GM12878 (cell line): ENCODE results near the gene SPATS2L. TPM values are rescaled to one million over a fixed set of nuclear protein-coding genes. Genes with fewer than 3 reads are reported as not detected.
A peak's percentile ranks its signal among the peaks of the same experiment; 100 is the strongest.

ENCODE experiments used
- ATAC-seq: fragments of 200-7000 bp; cut with Tn5 transposase; 3 replicates; pipeline ENCODE4 v1.9.1; 2020; ENCODE audit warnings: mild to moderate bottlenecking, moderate library complexity
- BruUV-seq: library from RNA; stranded (reverse); fragments of 400-500 nt; replicated peaks from 2 replicates; lab custom pipeline; 2021; lab: Mats Ljungman, UMichigan
- CTCF ChIA-PET: fragments of 300-600 bp; sonication (Branson Sonifier 250); formaldehyde crosslinking; extraction: SDS; loops from one replicate; lab custom pipeline; 2021; ENCODE audit warnings: inconsistent platforms; lab: Yijun Ruan, JAX
- POLR2A ChIA-PET: fragments of 350-600 bp; formaldehyde crosslinking; extraction: SDS; loops from one replicate; lab custom pipeline; 2021; ENCODE audit warnings: inconsistent platforms; lab: Charles Lee
- RAD21 ChIA-PET: fragments of 300-600 bp; sonication (Branson Sonifier 250); formaldehyde crosslinking; loops from one replicate; lab custom pipeline; 2023; ENCODE audit warnings: antibody characterized with exemption; ENCODE audit not compliant: unreplicated experiment; lab: Charles Lee
- SMC1A ChIA-PET: fragments of 300-600 bp; sonication (Branson Sonifier 250); formaldehyde crosslinking; loops from one replicate; lab custom pipeline; 2023; ENCODE audit not compliant: unreplicated experiment, uncharacterized antibody; lab: Charles Lee
- DNase-seq: peaks from one replicate; pipeline ENCODE4 v3.0.0-alpha.2; 2011; ENCODE audit warnings: low read depth, low spot score
- FAIRE-seq: peaks from 3 replicates; lab custom pipeline; 2011; peaks lifted over from hg19 to GRCh38; lab: Jason Lieb, UNC
- H2AFZ ChIP-seq: 2 replicates; pipeline ENCODE4 v1.6.0; 2011; ENCODE audit warnings: low read depth, low read length, control low read depth; ENCODE audit not compliant: control insufficient read depth
- H3K27ac ChIP-seq: 2 replicates; pipeline ENCODE4 v1.5.1; 2011; ENCODE audit warnings: control low read depth; ENCODE audit not compliant: control insufficient read depth, insufficient read depth
- H3K27me3 ChIP-seq, 2 experiments: replicated peaks in 1 of 2; 2 replicates each; pipeline versions ENCODE4 v1.6.0 to v1.6.1; 2011; ENCODE audit warnings: low read length in 1 of 2; ENCODE audit not compliant: control insufficient read depth in 2 of 2, insufficient read depth in 2 of 2
- H3K36me3 ChIP-seq, 2 experiments: 2 replicates each; pipeline ENCODE4 v1.5.1; 2011; ENCODE audit warnings: low read length in 1 of 2; ENCODE audit not compliant: control insufficient read depth in 2 of 2, insufficient read depth in 2 of 2
- H3K4me1 ChIP-seq: 2 replicates; pipeline ENCODE4 v1.6.1; 2011; ENCODE audit warnings: mild to moderate bottlenecking, low read length, moderate library complexity, mixed read lengths; ENCODE audit not compliant: control insufficient read depth, insufficient read depth
- H3K4me2 ChIP-seq: 2 replicates; pipeline ENCODE4 v1.6.0; 2011; ENCODE audit warnings: control low read depth; ENCODE audit not compliant: control insufficient read depth, insufficient read depth
- H3K4me3 ChIP-seq: fragments of 200-600 bp; sonication (generic); 2 replicates; pipeline ENCODE4 v1.5.1; 2016
- H3K79me2 ChIP-seq: 2 replicates; pipeline ENCODE4 v1.6.0; 2011; ENCODE audit warnings: low read length; ENCODE audit not compliant: control insufficient read depth, insufficient read depth
- H3K9ac ChIP-seq: 2 replicates; pipeline ENCODE4 v1.8.0; 2011; ENCODE audit warnings: low read length, control low read depth, mixed read lengths; ENCODE audit not compliant: control insufficient read depth, insufficient read depth
- H3K9me3 ChIP-seq: replicated peaks from 3 replicates; pipeline ENCODE4 v1.5.1; 2011; ENCODE audit warnings: mild to moderate bottlenecking, low read length; ENCODE audit not compliant: control insufficient read depth, insufficient read depth
- H4K20me1 ChIP-seq: 2 replicates; pipeline ENCODE4 v1.6.0; 2011; ENCODE audit not compliant: control insufficient read depth, insufficient read depth
- HDAC2 ChIP-seq: fragments of 200-600 bp; sonication (generic); IDR thresholded peaks from 2 replicates; pipeline ENCODE4 v1.6.1; 2017
- IKZF1 ChIP-seq: fragments of 450-650 bp; conservative IDR thresholded peaks from 2 replicates; pipeline ENCODE4 v1.6.1; 2017; ENCODE audit warnings: antibody characterized with exemption, mild to moderate bottlenecking
- IRF4 ChIP-seq: IDR thresholded peaks from 2 replicates; pipeline ENCODE4 v1.6.1; 2011; ENCODE audit warnings: low read depth, low read length
- MEF2A ChIP-seq: IDR thresholded peaks from 2 replicates; pipeline ENCODE4 v1.6.1; 2011; ENCODE audit warnings: low read depth, mild to moderate bottlenecking, low read length, moderate library complexity; ENCODE audit not compliant: insufficient read depth
- NFYA ChIP-seq: IDR thresholded peaks from 2 replicates; pipeline ENCODE4 v1.6.1; 2011; ENCODE audit warnings: low read depth, mild to moderate bottlenecking, low read length, improper control_type of control experiment, borderline replicate concordance
- RAD21 ChIP-seq: IDR thresholded peaks from 2 replicates; pipeline ENCODE4 v1.6.1; 2011; ENCODE audit warnings: mild to moderate bottlenecking, low read depth, low read length, moderate library complexity; ENCODE audit not compliant: insufficient read depth
- RUNX3 ChIP-seq: IDR thresholded peaks from 2 replicates; pipeline ENCODE4 v1.6.1; 2012; ENCODE audit warnings: low read length, inconsistent platforms
- SPI1 ChIP-seq: IDR thresholded peaks from 2 replicates; pipeline ENCODE4 v1.6.1; 2011; ENCODE audit warnings: low read depth, mild to moderate bottlenecking, low read length, moderate library complexity, borderline replicate concordance; ENCODE audit not compliant: insufficient read depth
- TBL1XR1 ChIP-seq: IDR thresholded peaks from 2 replicates; pipeline ENCODE4 v1.6.1; 2012; ENCODE audit warnings: low read depth, low read length, improper control_type of control experiment
- ZBTB33 ChIP-seq: fragments of 450-650 bp; IDR thresholded peaks from 2 replicates; pipeline ENCODE4 v1.6.1; 2017; ENCODE audit warnings: mild to moderate bottlenecking
- ZBTB4 ChIP-seq: fragments of 450-650 bp; formaldehyde crosslinking; IDR thresholded peaks from 2 replicates; pipeline ENCODE4 v1.4.0; 2022; ENCODE audit warnings: mild to moderate bottlenecking, moderate library complexity
- ZNF274 ChIP-seq: IDR thresholded peaks from one replicate; pipeline ENCODE4 v1.8.0; 2011; ENCODE audit not compliant: insufficient read length, insufficient read depth
- WGBS: methylation state at CpG from one replicate; pipeline ENCODE4 v1.1.6; 2016; ENCODE audit warnings: low lambda C conversion rate; ENCODE audit not compliant: insufficient replicate concordance, insufficient coverage; ENCODE audit errors: missing lambda C conversion rate; 5-methylcytosine and 5-hydroxymethylcytosine counted together
- in situ Hi-C: fragments of 300-500 bp; cut with MboI; formaldehyde crosslinking; loops from 9 replicates; pipeline ENCODE4 v1.14.3; 2018; ENCODE audit warnings: mixed read lengths
- intact Hi-C: fragments of 100-400 bp; cut with micrococcal nuclease; formaldehyde crosslinking; loops from one replicate; pipeline ENCODE4 v1.14.2; 2022; ENCODE audit not compliant: unreplicated experiment
- polyA plus RNA-seq, 11 experiments: library from polyadenylated mRNA; depleted of rRNA in 4 of 11; unstranded in 6 of 11; stranded (reverse) in 5 of 11; fragments of >200 nt; fragmentation: Nextera tagmentation in 4 of 11; fragmentation: Illumina TruSeq in 1 of 11; extraction: Ambion mirVana in 4 of 11; extraction: Trizol in 1 of 11; gene quantifications; 1 replicate in 1 of 11; 2 replicates in 10 of 11; pipeline versions ENCODE4 v1.2.1 to v1.2.3, GENCODE V29; 2011 to 2016; ENCODE audit warnings: inconsistent platforms in 2 of 11, missing spikeins in 2 of 11, low read depth in 1 of 11
- total RNA-seq, 4 experiments: library from RNA; depleted of rRNA in 3 of 4; stranded (reverse); fragments of >200 nt in 3 of 4; fragmentation: Illumina TruSeq in 1 of 4; extraction: Trizol in 1 of 4; gene quantifications; 2 replicates each; pipeline versions ENCODE4 v1.2.1 to v1.2.3, GENCODE V29; 2013 to 2021
- TF ChIP-seq, protein P1 (sequence below): fragments of 450-650 bp; IDR thresholded peaks from 2 replicates; pipeline ENCODE4 v1.6.1; 2016; ENCODE audit warnings: mild to moderate bottlenecking

Gene SPATS2L
- total and polyA plus RNA-seq, 10 of the 15 experiments (the other 5 are each of a cell fraction or from before 2014, with no cell fraction given), result 5.2 to 30.0 (median 20.1) TPM

GRCh38 chr2:200470230-200470629 is 163.7 kb downstream of the SPATS2L start (continued):
- peak; percentile 28; the same call in 1 of the 2 replicates for TF ChIP-seq IKZF1

DNA sequence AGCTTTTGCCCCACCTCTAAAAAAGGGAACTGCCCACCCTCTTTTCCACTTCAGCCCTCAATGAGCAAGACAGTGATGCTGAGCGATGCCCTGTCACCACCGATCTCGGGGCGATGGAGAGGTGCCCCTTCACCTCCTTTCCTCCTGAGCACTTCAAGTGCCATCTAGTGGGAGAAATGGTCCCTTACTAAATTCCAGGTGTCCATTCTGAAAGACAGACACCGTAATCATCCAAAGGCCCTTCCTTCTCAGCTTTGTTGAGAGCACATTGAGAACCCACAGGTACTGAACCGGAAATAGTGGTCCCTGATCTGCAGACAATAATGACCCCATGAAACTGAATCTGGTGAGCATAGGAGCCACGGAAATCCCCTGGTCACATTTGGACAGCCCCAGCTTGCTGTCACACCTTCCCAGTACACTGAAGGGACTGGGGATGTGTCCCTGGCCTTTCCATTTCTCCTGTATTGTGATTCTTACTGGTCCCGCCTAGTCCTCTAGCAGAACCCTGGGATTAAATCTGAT is 164.9 kb downstream of the SPATS2L start:
- H3K27me3 ChIP-seq, result no peaks in the 10 kb centered on the region
- WGBS, result 13% methylated on average over 8 of the region's 8 CpGs
- no peaks in the 10 kb centered on the region for H3K9me3 ChIP-seq
- ChIA-PET POLR2A (interaction anchor here (0.8 to 1.4 kb wide), 5 partner anchors 10 to 517 kb away, joined by 3 to 9 read pairs (median 3); no protein-coding TSS in a partner anchor), CTCF (interaction anchor here (0.6 to 4.9 kb wide), 21 partner anchors 10 to 766 kb away, joined by 3 to 147 read pairs (median 5); partner anchors contain the start of gene SPATS2L), SMC1A (interaction anchor here (0.8 to 5.3 kb wide), 17 partner anchors 10 to 493 kb away, joined by 3 to 74 read pairs (median 4); partner anchors contain the start of gene SPATS2L), RAD21 (interaction anchor here (0.8 to 5.5 kb wide), 12 partner anchors 9 to 516 kb away, joined by 3 to 91 read pairs (median 7); partner anchors contain the start of genes SPATS2L and TYW5)
- ATAC-seq, result peak; percentile 88
- BruUV-seq, result no TSS peak
- peaks cover 30% of the 10 kb centered on the region for H3K4me1 ChIP-seq
- H3K27ac ChIP-seq, result peak overlapping the region; percentile 61
- FAIRE-seq, result peak; percentile 95
- no peak overlapping the region; the same call in 1 of the 2 replicates for H2AFZ ChIP-seq
- no peak overlapping the region for H3K9ac ChIP-seq
- intact Hi-C loops, result loop anchor here (1.0 to 2.0 kb wide), 3 partner anchors 17 to 491 kb away; partner anchors contain the start of gene SPATS2L
- in situ Hi-C loops, result loop anchor here (5.0 kb wide), 1 partner anchor 494 kb away; no protein-coding TSS in a partner anchor
- no peak overlapping the region for H3K4me3 ChIP-seq
- DNase-seq, result peak; percentile 93
- peak overlapping the region; percentile 77 for H3K4me2 ChIP-seq
- peaks cover 0 to 4% of the 10 kb centered on the region in 2 experiments for H3K36me3 ChIP-seq
- H4K20me1 ChIP-seq, result no peaks in the 10 kb centered on the region
- no peaks in the 10 kb centered on the region for H3K79me2 ChIP-seq
- peak; percentile 82 for TF ChIP-seq TBL1XR1
- TF ChIP-seq ZNF274, result no peak
- no peak for TF ChIP-seq ZBTB4 (CRISPR knock-in tag)
- TF ChIP-seq SPI1, result peak; percentile 71; the same call in 1 of the 2 replicates
- peak; percentile 97 for TF ChIP-seq RUNX3
- TF ChIP-seq, protein P1, sequence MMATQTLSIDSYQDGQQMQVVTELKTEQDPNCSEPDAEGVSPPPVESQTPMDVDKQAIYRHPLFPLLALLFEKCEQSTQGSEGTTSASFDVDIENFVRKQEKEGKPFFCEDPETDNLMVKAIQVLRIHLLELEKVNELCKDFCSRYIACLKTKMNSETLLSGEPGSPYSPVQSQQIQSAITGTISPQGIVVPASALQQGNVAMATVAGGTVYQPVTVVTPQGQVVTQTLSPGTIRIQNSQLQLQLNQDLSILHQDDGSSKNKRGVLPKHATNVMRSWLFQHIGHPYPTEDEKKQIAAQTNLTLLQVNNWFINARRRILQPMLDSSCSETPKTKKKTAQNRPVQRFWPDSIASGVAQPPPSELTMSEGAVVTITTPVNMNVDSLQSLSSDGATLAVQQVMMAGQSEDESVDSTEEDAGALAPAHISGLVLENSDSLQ, result peak; percentile 81
- TF ChIP-seq MEF2A, result peak; percentile 71; the same call in 1 of the 2 replicates
- TF ChIP-seq RAD21, result peak; percentile 89
- TF ChIP-seq ZBTB33, result no peak
- TF ChIP-seq NFYA, result no peak
- peak; percentile 92 for TF ChIP-seq IRF4
- TF ChIP-seq HDAC2, result no peak
